GM10248 (cell line): ENCODE measurements around the gene WDR5B.

ENCODE experiments used
- CTCF ChIA-PET: fragments of 300-600 bp; sonication (Branson Sonifier 250); formaldehyde crosslinking; extraction: SDS; loops from one replicate; lab custom pipeline; 2021; ENCODE audit warnings: antibody characterized with exemption; lab: Yijun Ruan, JAX
- POLR2A ChIA-PET: fragments of 350-650 bp; sonication (Branson Sonifier 250); formaldehyde crosslinking; extraction: SDS; loops from one replicate; lab custom pipeline; 2020; ENCODE audit warnings: antibody characterized with exemption; lab: Yijun Ruan, JAX
- DNase-seq: peaks from one replicate; pipeline ENCODE4 v3.0.0; 2012; ENCODE audit errors: extremely low spot score
- CTCF ChIP-seq: IDR thresholded peaks from 2 replicates; pipeline ENCODE4 v1.5.1; 2012; ENCODE audit warnings: mild to moderate bottlenecking, low read depth; ENCODE audit errors: extremely low read depth, missing control alignments, control extremely low read depth

The WDR5B gene

GRCh38 chr3:122403489-122403888 lies 12.4 kb downstream of the WDR5B start:
- ChIA-PET CTCF (interaction anchor here (10.0 kb wide), 1 partner anchor 12 kb away, joined by 82 read pairs; no protein-coding TSS in a partner anchor), POLR2A (no interaction called here)
- no peak for DNase-seq
- TF ChIP-seq CTCF = no peak

- no peak for TF ChIP-seq CTCF
- CTCF ChIA-PET = no interaction called here
- POLR2A ChIA-PET = no interaction called here
- no peak for DNase-seq
Observed at GRCh38 chr3:122398920-122399319, 16.9 kb downstream of the WDR5B start.

- POLR2A ChIA-PET = no interaction called here
- DNase-seq = no peak
- TF ChIP-seq CTCF = no peak
- CTCF ChIA-PET = interaction anchor here (1.2 kb wide), 2 partner anchors 11 to 13 kb away, joined by 3 to 5 read pairs; partner anchors contain the start of gene FAM162A
Observed at GRCh38 chr3:122397201-122397600, 18.7 kb downstream of the WDR5B start.

- CTCF ChIA-PET = interaction anchor here (1.4 kb wide), 2 partner anchors 10 to 12 kb away, joined by 4 to 7 read pairs; partner anchors contain the start of gene FAM162A
Observed at GRCh38 chr3:122396511-122396910, 19.4 kb downstream of the WDR5B start.

GRCh38 chr3:122395582-122395981 lies 20.3 kb downstream of the WDR5B start:
- DNase-seq = no peak
- TF ChIP-seq CTCF = no peak
- ChIA-PET POLR2A (no interaction called here), CTCF (interaction anchor here (0.7 to 1.4 kb wide), 4 partner anchors 9 to 283 kb away, joined by 3 to 7 read pairs (median 4); partner anchors contain the start of genes FAM162A and MIX23)

More at GRCh38 chr3:122396511-122396910, 19.4 kb downstream of the WDR5B start:
- TF ChIP-seq CTCF = no peak
- no peak for DNase-seq
- POLR2A ChIA-PET = no interaction called here

GRCh38 chr3:122394173-122394572 lies 21.7 kb downstream of the WDR5B start:
- no peak for DNase-seq
- ChIA-PET CTCF (interaction anchor here (0.7 to 6.3 kb wide), 9 partner anchors 10 to 634 kb away, joined by 3 to 82 read pairs (median 11); partner anchors contain the start of genes FAM162A, MIX23, SEMA5B and WDR5B), POLR2A (no interaction called here)
- no peak for TF ChIP-seq CTCF
